HCT116 (cell line): ENCODE data around the gene KCTD17. TPM values are rescaled to one million over a fixed set of nuclear protein-coding genes. Genes with fewer than 3 reads are reported as not detected.

Experiments
- ATAC-seq: fragments of 200-7000 bp; cut with Tn5 transposase; 2 replicates; pipeline ENCODE4 v1.9.1; 2020; ENCODE audit warnings: mild to moderate bottlenecking, moderate library complexity
- BruUV-seq: library from RNA; stranded (reverse); fragments of 400-500 nt; replicated peaks from 2 replicates; lab custom pipeline; 2021; lab: Mats Ljungman, UMichigan
- CTCF ChIA-PET: fragments of 300-600 bp; sonication (Branson Sonifier 250); formaldehyde crosslinking; loops from one replicate; lab custom pipeline; 2021; ENCODE audit warnings: antibody characterized with exemption; lab: Charles Lee
- POLR2A ChIA-PET: fragments of 300-600, 350-600 bp; sonication (Branson Sonifier 250); formaldehyde crosslinking; loops from one replicate; lab custom pipeline; 2021; ENCODE audit warnings: antibody characterized with exemption; lab: Charles Lee
- RAD21 ChIA-PET, 2 experiments: fragments of 300-600 bp; sonication (Branson Sonifier 250); formaldehyde crosslinking; loops; one replicate each; lab custom pipeline; 2023; ENCODE audit warnings: low total read pairs in 2 of 2; ENCODE audit not compliant: uncharacterized antibody in 2 of 2, unreplicated experiment in 2 of 2, low non-redundant PET in 1 of 2; lab: Charles Lee
- DNase-seq: peaks from one replicate; pipeline ENCODE4 v3.0.0-alpha.2; 2010; ENCODE audit warnings: low read depth, low spot score
- H2AFZ ChIP-seq: fragments of 200-600 bp; shearing (Covaris generic), sonication (generic); 2 replicates; pipeline ENCODE4 v1.6.1; 2017; ENCODE audit warnings: low read depth, mixed run types, mixed read lengths, antibody characterized with exemption, low read length; ENCODE audit not compliant: poor library complexity, severe bottlenecking
- H3K27ac ChIP-seq: 2 replicates; pipeline ENCODE4 v1.5.1; 2012; ENCODE audit warnings: low read depth, low read length
- H3K27me3 ChIP-seq: fragments of 200-600 bp; sonication (generic); 2 replicates; pipeline ENCODE4 v1.6.1; 2016; ENCODE audit warnings: mixed run types, low read length, mixed read lengths; ENCODE audit not compliant: insufficient read depth
- H3K36me3 ChIP-seq, 2 experiments: fragments of 200-500 bp in 1 of 2; fragments of 200-600 bp in 1 of 2; sonication (Bioruptor generic) in 1 of 2; sonication (generic) in 1 of 2; 2 replicates each; pipeline versions ENCODE4 v1.5.1 to v1.6.1; 2014 to 2016; ENCODE audit warnings: low read length in 2 of 2, inconsistent platforms in 1 of 2, mixed read lengths in 1 of 2, mixed run types in 1 of 2; ENCODE audit not compliant: insufficient read depth in 2 of 2, control insufficient read depth in 1 of 2
- H3K4me1 ChIP-seq, 2 experiments: fragments of 200-600 bp in 1 of 2; sonication (generic) in 1 of 2; 2 replicates each; pipeline versions ENCODE4 v1.5.1 to v1.6.1; 2012 to 2017; ENCODE audit warnings: low read length in 2 of 2, inconsistent platforms in 1 of 2, mild to moderate bottlenecking in 1 of 2, mixed read lengths in 1 of 2, mixed run types in 1 of 2, moderate library complexity in 1 of 2; ENCODE audit not compliant: insufficient read depth in 2 of 2, control insufficient read depth in 1 of 2
- H3K4me2 ChIP-seq: fragments of 200-600 bp; sonication (generic); 2 replicates; pipeline ENCODE4 v1.6.1; 2017; ENCODE audit warnings: mixed run types, low read length, mixed read lengths
- H3K4me3 ChIP-seq, 2 experiments: fragments of 200-600 bp in 1 of 2; sonication (generic) in 1 of 2; replicated peaks in 1 of 2; 2 replicates each; pipeline ENCODE4 v1.5.1; 2011 to 2016; ENCODE audit warnings: low read length in 2 of 2, control low read depth in 1 of 2, low read depth in 1 of 2, mild to moderate bottlenecking in 1 of 2, mixed read lengths in 1 of 2, mixed run types in 1 of 2
- H3K79me2 ChIP-seq: fragments of 200-600 bp; sonication (generic); 2 replicates; pipeline ENCODE4 v1.6.1; 2017; ENCODE audit warnings: mild to moderate bottlenecking, mixed run types, low read length, moderate library complexity, mixed read lengths; ENCODE audit not compliant: insufficient read depth
- H3K9ac ChIP-seq: fragments of 200-600 bp; sonication (generic); 2 replicates; pipeline ENCODE4 v1.6.1; 2016; ENCODE audit warnings: low read length, mixed read lengths
- H3K9me2 ChIP-seq: fragments of 200-600 bp; sonication (generic), shearing (Covaris generic); 2 replicates; pipeline ENCODE4 v1.6.1; 2017; ENCODE audit warnings: mixed run types, mild to moderate bottlenecking, moderate library complexity; ENCODE audit not compliant: insufficient read depth
- H3K9me3 ChIP-seq, 2 experiments: fragments of 200-500 bp in 1 of 2; fragments of 200-600 bp in 1 of 2; sonication (Bioruptor generic) in 1 of 2; sonication (generic) in 1 of 2; 2 replicates each; pipeline ENCODE4 v1.6.1; 2014 to 2017; ENCODE audit warnings: low read length in 2 of 2, mixed read lengths in 2 of 2, inconsistent platforms in 1 of 2, low read depth in 1 of 2, mild to moderate bottlenecking in 1 of 2, mixed run types in 1 of 2, moderate library complexity in 1 of 2; ENCODE audit not compliant: control insufficient read depth in 1 of 2, insufficient read depth in 1 of 2
- H4K20me1 ChIP-seq: fragments of 200-600 bp; sonication (generic), shearing (Covaris generic); 2 replicates; pipeline ENCODE4 v1.6.1; 2017; ENCODE audit warnings: mixed run types, mild to moderate bottlenecking, moderate library complexity; ENCODE audit not compliant: insufficient read depth
- ATF3 ChIP-seq: IDR thresholded peaks from 2 replicates; pipeline ENCODE4 v1.6.1; 2012
- CBX3 ChIP-seq: IDR thresholded peaks from 2 replicates; pipeline ENCODE4 v1.6.1; 2012; ENCODE audit warnings: low read depth
- CEBPB ChIP-seq: IDR thresholded peaks from 2 replicates; pipeline ENCODE4 v1.6.1; 2012; ENCODE audit warnings: low read depth
- CTCF ChIP-seq, 3 experiments: fragments of 200-600 bp in 1 of 3; sonication (generic) in 1 of 3; IDR thresholded peaks in 2 of 3; conservative IDR thresholded peaks in 1 of 3; 2 replicates each; pipeline ENCODE4 v1.5.1; 2012 to 2017; ENCODE audit warnings: low read depth in 2 of 3, low read length in 2 of 3, antibody characterized with exemption in 1 of 3, borderline replicate concordance in 1 of 3, control low read depth in 1 of 3, mild to moderate bottlenecking in 1 of 3, mixed read lengths in 1 of 3, mixed run types in 1 of 3, moderate library complexity in 1 of 3; ENCODE audit not compliant: insufficient read depth in 1 of 3
- EGR1 ChIP-seq: IDR thresholded peaks from 2 replicates; pipeline ENCODE4 v1.6.1; 2012; ENCODE audit warnings: low read depth
- EZH2 ChIP-seq: fragments of 200-600 bp; sonication (generic); IDR thresholded peaks from 2 replicates; pipeline ENCODE4 v1.6.1; 2017; ENCODE audit warnings: antibody characterized with exemption, mixed run types
- EZH2phosphoT487 ChIP-seq: fragments of 200-600 bp; IDR thresholded peaks from 2 replicates; pipeline ENCODE4 v1.6.1; 2018; ENCODE audit warnings: antibody characterized with exemption, borderline replicate concordance
- POLR2AphosphoS5 ChIP-seq: IDR thresholded peaks from 2 replicates; pipeline ENCODE4 v1.6.1; 2011; ENCODE audit warnings: mild to moderate bottlenecking, low read depth, low read length, moderate library complexity
- RAD21 ChIP-seq: IDR thresholded peaks from 2 replicates; pipeline ENCODE4 v1.6.1; 2012; ENCODE audit warnings: low read depth, mild to moderate bottlenecking
- REST ChIP-seq: IDR thresholded peaks from 2 replicates; pipeline ENCODE4 v1.6.1; 2012; ENCODE audit warnings: low read depth
- SRF ChIP-seq: IDR thresholded peaks from 2 replicates; pipeline ENCODE4 v1.6.1; 2012; ENCODE audit warnings: low read depth
- TCF7L2 ChIP-seq: IDR thresholded peaks from 2 replicates; pipeline ENCODE4 v1.7.0; 2011; ENCODE audit warnings: borderline replicate concordance, inconsistent platforms; ENCODE audit not compliant: insufficient read depth, insufficient read length; ENCODE audit errors: extremely low read depth
- ZBTB33 ChIP-seq: IDR thresholded peaks from 2 replicates; pipeline ENCODE4 v1.6.1; 2011; ENCODE audit warnings: mild to moderate bottlenecking, low read length, moderate library complexity; ENCODE audit not compliant: insufficient replicate concordance; ENCODE audit errors: extremely low read depth
- ZFX ChIP-seq: fragments of 450-650 bp; IDR thresholded peaks from 2 replicates; pipeline ENCODE4 v1.6.1; 2017
- ZNF274 ChIP-seq: fragments of 200-500 bp; sonication (Bioruptor generic); IDR thresholded peaks from 2 replicates; pipeline ENCODE4 v1.6.1; 2014; ENCODE audit warnings: mild to moderate bottlenecking, low read depth, low read length, inconsistent platforms
- intact Hi-C: fragments of 100-400 bp; cut with micrococcal nuclease; formaldehyde crosslinking; loops from 2 replicates; pipeline ENCODE4 v1.10.0; 2022
- total RNA-seq: library from RNA; stranded (reverse); gene quantifications from one replicate; pipeline ENCODE4 v1.2.1, GENCODE V29; 2021; ENCODE audit not compliant: unreplicated experiment

The KCTD17 gene
- total RNA-seq, 1 experiment from 2014 or later: 23.4 TPM

GRCh38 chr22:37061611-37062375, 10.3 kb downstream of the KCTD17 start:
- RAD21 ChIA-PET: no interaction called here

More at GRCh38 chr22:37061611-37062375, 10.3 kb downstream of the KCTD17 start:
- ATAC-seq: no peak
- intact Hi-C loops: no loop called here
- H3K9ac ChIP-seq: no peak overlapping the region
- POLR2A ChIA-PET: no interaction called here
- H3K9me3 ChIP-seq: no peaks in the 10 kb centered on the region
- DNase-seq: no peak
- H3K4me3 ChIP-seq: no peak overlapping the region
- H3K27ac ChIP-seq: no peak overlapping the region
- H3K27me3 ChIP-seq: no peaks in the 10 kb centered on the region
- H2AFZ ChIP-seq: no peak overlapping the region
- TF ChIP-seq SRF (no peak), CTCF (IDR thresholded peaks at IDR 0.05 in 2 of 3, conservative IDR thresholded peaks at IDR 0.05 in 1 of 3; ENCODE audit: borderline replicate concordance in 1 of 3, insufficient read depth in 1 of 3, low read depth in 2 of 3, low read length in 2 of 3) (no peak), EGR1 (no peak), ZNF274 (no peak), EZH2 (no peak), ZFX (no peak), ZBTB33 (no peak), REST (no peak), EZH2phosphoT487 (no peak), RAD21 (no peak), POLR2AphosphoS5 (no peak), TCF7L2 (no peak), CEBPB (no peak), CBX3 (no peak), ATF3 (no peak)
- TF ChIP-seq, all 23 proteins: peak for 0
- Histone ChIP-seq H4K20me1 (no peaks in the 10 kb centered on the region), H3K9me2 (no peaks in the 10 kb centered on the region), H3K36me3 (peaks cover 0 to 2% of the 10 kb centered on the region in 2 experiments; a peak in 1 of 4 replicates), H3K79me2 (no peaks in the 10 kb centered on the region), H3K4me2 (no peak overlapping the region), H3K4me1 (peaks cover 0 to 4% of the 10 kb centered on the region in 2 experiments; a peak in 1 of 4 replicates)
- CTCF ChIA-PET: no interaction called here
- BruUV-seq: no TSS peak
